ENCODE measurements around the gene TMEM69. TPM values are rescaled to one million over a fixed set of nuclear protein-coding genes. Genes with fewer than 3 reads are reported as not detected.
"Not testable (repeated sequence)": the region's sequence is repeated elsewhere in the genome, so short reads cannot be mapped to it uniquely, and the experiment has no call there.

Gene TMEM69
- total RNA-seq, 2 donors from 2014 or later = 21.4 to 23.6 TPM

DNA sequence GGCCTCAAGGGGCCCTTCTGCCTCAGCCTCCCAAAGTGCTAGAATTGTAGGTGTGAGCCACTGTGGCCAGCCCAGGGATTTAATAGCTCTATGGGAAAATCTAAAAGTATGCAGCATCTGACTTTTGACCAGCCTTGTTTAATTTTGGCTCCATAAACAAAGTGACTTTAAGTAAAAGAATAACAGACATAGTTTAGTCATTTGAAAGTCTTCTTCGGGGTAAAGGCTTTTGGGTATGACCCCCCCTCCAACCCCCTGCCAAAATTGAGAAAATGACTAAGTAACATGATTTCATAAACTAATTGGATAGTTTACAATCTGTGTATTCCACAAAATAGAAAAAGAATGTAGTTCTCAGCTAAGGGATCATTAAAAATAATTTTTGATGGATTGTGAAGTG lies 18.6 kb upstream of the TMEM69 start:
- no peak for DNase-seq
- Histone ChIP-seq H3K4me1 (peaks cover 11% of the 10 kb centered on the region), H3K36me3 (no peaks in the 10 kb centered on the region), H3K4me3 (no peak overlapping the region), H3K9ac (ENCODE audit: low read depth in 2 of 2, low read length in 2 of 2) (no peak overlapping the region), H3K27me3 (no peaks in the 10 kb centered on the region), H3K27ac (no peak overlapping the region), H3K9me3 (no peaks in the 10 kb centered on the region)
- TF ChIP-seq, protein P1, sequence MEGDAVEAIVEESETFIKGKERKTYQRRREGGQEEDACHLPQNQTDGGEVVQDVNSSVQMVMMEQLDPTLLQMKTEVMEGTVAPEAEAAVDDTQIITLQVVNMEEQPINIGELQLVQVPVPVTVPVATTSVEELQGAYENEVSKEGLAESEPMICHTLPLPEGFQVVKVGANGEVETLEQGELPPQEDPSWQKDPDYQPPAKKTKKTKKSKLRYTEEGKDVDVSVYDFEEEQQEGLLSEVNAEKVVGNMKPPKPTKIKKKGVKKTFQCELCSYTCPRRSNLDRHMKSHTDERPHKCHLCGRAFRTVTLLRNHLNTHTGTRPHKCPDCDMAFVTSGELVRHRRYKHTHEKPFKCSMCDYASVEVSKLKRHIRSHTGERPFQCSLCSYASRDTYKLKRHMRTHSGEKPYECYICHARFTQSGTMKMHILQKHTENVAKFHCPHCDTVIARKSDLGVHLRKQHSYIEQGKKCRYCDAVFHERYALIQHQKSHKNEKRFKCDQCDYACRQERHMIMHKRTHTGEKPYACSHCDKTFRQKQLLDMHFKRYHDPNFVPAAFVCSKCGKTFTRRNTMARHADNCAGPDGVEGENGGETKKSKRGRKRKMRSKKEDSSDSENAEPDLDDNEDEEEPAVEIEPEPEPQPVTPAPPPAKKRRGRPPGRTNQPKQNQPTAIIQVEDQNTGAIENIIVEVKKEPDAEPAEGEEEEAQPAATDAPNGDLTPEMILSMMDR (IDR thresholded peaks at IDR 0.05) = no peak
- intact Hi-C loops (cut with DNase I) = no loop called here

DNA sequence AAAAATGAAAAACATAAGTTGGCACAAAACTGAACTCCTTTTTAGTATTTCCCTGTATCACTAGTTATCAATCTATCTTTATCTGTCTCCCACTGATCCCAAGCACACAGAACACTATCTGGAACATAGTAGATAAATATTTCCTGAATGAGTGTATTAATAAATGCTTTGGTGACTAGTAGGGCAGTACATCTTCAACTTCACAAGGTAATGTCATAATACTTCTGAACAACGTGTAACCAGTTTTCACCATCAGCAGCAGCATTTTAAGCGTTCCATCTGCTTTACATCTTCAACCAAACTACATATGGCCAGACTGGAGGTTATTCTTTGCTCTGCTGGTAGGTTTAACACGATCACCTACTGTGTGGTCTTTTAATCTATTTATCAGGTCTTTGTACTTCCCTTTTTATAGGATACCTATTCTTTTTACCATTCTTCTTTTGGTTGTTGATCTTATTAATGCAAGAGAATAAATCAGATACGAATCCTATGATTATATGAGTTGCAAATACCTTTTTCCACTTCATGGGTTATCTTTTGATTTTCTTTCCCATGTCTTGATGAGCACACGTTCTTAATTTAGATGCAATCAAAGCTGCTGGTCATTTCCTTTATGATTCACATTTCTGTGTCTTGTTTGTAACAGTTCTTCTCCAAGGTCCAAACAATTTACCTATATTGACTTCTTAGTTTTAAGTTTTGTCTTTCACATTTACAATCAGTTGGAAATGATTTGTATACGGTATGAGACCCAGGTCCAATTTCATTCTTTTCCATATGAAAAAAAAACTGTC lies 17.9 kb upstream of the TMEM69 start:
- DNase-seq = no peak
- Histone ChIP-seq H3K4me3 (no peak overlapping the region), H3K27ac (no peak overlapping the region), H3K9ac (ENCODE audit: low read depth in 2 of 2, low read length in 2 of 2) (no peak overlapping the region), H3K27me3 (no peaks in the 10 kb centered on the region), H3K36me3 (no peaks in the 10 kb centered on the region), H3K4me1 (peaks cover 11% of the 10 kb centered on the region), H3K9me3 (no peaks in the 10 kb centered on the region)
- TF ChIP-seq, protein P1 (IDR thresholded peaks at IDR 0.05) = no peak
- intact Hi-C loops (cut with DNase I) = no loop called here

DNA sequence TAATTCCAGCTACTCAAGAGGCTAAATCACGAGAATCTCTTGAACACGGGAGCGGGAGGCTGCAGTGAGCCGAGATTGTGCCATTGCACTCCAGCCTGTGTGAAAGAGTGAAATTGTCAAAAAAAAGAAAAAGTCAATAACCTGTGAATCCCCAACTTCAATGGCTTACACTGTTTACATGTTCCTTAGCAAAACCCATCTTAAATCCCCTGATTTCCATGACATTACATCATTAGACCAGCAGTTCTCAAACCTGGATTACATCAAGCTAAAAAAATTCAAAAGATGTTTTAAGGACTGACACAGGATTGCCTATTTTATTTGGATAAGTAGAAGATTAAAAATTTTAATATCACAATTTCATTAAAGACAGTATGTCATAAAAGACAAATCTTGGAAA lies 14.0 kb upstream of the TMEM69 start:
- H3K9me3 ChIP-seq = no peaks in the 10 kb centered on the region
- no peak for DNase-seq
- H3K36me3 ChIP-seq = no peaks in the 10 kb centered on the region
- H3K4me1 ChIP-seq = peaks cover 11% of the 10 kb centered on the region
- no peak overlapping the region for H3K9ac ChIP-seq (ENCODE audit: low read depth in 2 of 2, low read length in 2 of 2)
- H3K27ac ChIP-seq = no peak overlapping the region
- intact Hi-C loops (cut with DNase I) = no loop called here
- no peak overlapping the region for H3K4me3 ChIP-seq
- TF ChIP-seq, protein P1 (IDR thresholded peaks at IDR 0.05) = no peak
- H3K27me3 ChIP-seq = no peaks in the 10 kb centered on the region

DNA sequence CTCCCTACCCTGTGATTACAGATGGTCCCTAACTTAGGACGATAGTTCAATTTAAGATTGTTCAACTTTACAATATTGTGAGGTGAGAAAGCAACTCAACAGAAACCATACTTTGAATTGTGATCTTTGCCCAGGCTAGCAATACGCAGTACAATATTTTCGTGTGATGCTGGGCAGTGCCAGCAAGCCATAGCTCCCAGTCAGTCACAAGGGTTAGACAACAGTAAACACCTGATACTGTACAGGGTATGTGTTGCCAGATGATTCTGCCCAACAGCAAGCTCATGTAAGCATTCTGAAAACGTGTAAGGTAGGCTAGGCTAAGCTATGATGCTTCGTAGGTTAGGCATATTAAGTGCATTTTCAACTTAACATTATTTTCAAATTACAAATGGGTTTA lies 13.5 kb upstream of the TMEM69 start:
- H3K36me3 ChIP-seq = no peaks in the 10 kb centered on the region
- no peak overlapping the region for H3K4me3 ChIP-seq
- TF ChIP-seq, protein P1 (IDR thresholded peaks at IDR 0.05) = no peak
- H3K27me3 ChIP-seq = no peaks in the 10 kb centered on the region
- peaks cover 15% of the 10 kb centered on the region for H3K4me1 ChIP-seq
- H3K9ac ChIP-seq (ENCODE audit: low read depth in 2 of 2, low read length in 2 of 2) = no peak overlapping the region
- no peaks in the 10 kb centered on the region for H3K9me3 ChIP-seq
- no peak overlapping the region for H3K27ac ChIP-seq
- intact Hi-C loops (cut with DNase I) = no loop called here
- DNase-seq = no peak

DNA sequence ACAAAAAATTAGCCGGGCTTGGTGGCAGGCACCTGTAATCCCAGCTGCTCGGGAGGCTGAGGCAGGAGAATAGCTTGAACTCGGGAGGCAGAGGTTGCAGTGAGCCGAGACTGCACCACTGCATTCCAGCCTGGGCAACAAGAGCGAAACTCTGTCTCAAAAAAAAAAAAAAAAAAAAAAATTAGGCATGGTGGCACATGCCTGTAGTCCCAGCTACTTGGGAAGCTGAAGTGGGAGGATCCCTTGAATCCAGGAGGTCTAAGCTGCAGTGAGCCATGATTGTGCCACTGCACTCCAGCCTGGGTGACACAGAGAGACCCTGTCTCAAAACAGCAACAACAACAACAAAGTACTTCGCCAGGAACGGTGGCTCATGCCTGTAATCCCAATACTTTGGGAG lies 11.4 kb upstream of the TMEM69 start:
- H3K27ac ChIP-seq; H3K36me3 ChIP-seq; H3K9me3 ChIP-seq; H3K4me3 ChIP-seq; DNase-seq; intact Hi-C loops (cut with DNase I); H3K27me3 ChIP-seq; H3K9ac ChIP-seq (ENCODE audit: low read depth in 2 of 2, low read length in 2 of 2): not testable (repeated sequence)
- peaks cover 18% of the 10 kb centered on the region for H3K4me1 ChIP-seq

DNA sequence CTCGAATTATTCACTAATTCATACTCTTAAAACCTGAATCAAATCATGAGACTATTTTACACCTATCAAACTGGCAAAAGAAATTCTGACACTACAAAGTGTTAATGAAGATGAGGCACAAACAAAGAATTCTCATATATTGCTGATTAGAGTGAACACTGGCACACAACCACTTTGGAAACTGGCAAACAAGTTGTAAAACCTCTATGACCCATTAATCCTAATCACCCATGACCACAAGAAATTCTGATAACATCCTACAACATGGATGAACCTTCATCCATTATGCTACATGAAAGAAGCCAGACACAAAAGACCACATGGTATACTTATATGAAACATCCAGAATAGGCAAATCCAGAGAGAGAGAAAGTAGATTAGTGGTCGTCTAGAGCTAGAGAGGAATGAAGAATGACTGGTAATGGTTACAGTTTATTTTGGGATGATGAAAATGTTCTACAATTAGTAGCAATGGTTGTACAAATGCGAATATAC lies 10.2 kb upstream of the TMEM69 start:
- no peaks in the 10 kb centered on the region for H3K27me3 ChIP-seq
- H3K4me3 ChIP-seq = no peak overlapping the region
- H3K4me1 ChIP-seq = peaks cover 25% of the 10 kb centered on the region
- H3K9ac ChIP-seq (ENCODE audit: low read depth in 2 of 2, low read length in 2 of 2) = no peak overlapping the region
- H3K27ac ChIP-seq = no peak overlapping the region
- H3K36me3 ChIP-seq = no peaks in the 10 kb centered on the region
- no peaks in the 10 kb centered on the region for H3K9me3 ChIP-seq
- no peak for DNase-seq
- intact Hi-C loops (cut with DNase I) = no loop called here
- TF ChIP-seq, protein P1 (IDR thresholded peaks at IDR 0.05) = no peak

Data from colonic mucosa (tissue), 4 donors.